GM23338 (cell line): Measurements from ENCODE around the gene ABCA4. TPM values are rescaled to one million over a fixed set of nuclear protein-coding genes. Genes with fewer than 3 reads are reported as not detected.

Source experiments
- ATAC-seq: fragments of 200-7000 bp; cut with Tn5 transposase; 3 replicates; pipeline ENCODE4 v1.9.1; 2020
- DNase-seq: peaks from one replicate; pipeline ENCODE4 v3.0.0-alpha.2; 2015; ENCODE audit warnings: low spot score
- H2AFZ ChIP-seq: fragments of 200-600 bp; sonication (generic); 2 replicates; pipeline ENCODE4 v1.8.0; 2016; ENCODE audit warnings: antibody characterized with exemption, mild to moderate bottlenecking, moderate library complexity
- H3F3A ChIP-seq: fragments of 200-600 bp; sonication (generic); replicated peaks from 2 replicates; pipeline ENCODE4 v1.8.0; 2017; ENCODE audit warnings: antibody characterized with exemption, mixed run types, low read depth
- H3K27ac ChIP-seq: fragments of 200-600 bp; sonication (generic); 2 replicates; pipeline ENCODE4 v1.6.1; 2016; ENCODE audit warnings: low read depth
- H3K27me3 ChIP-seq: fragments of 200-600 bp; sonication (generic); 2 replicates; pipeline ENCODE4 v1.8.0; 2016; ENCODE audit warnings: mild to moderate bottlenecking, mixed run types, moderate library complexity; ENCODE audit not compliant: insufficient read depth
- H3K36me3 ChIP-seq: fragments of 200-600 bp; sonication (generic); 2 replicates; pipeline ENCODE4 v1.8.0; 2016; ENCODE audit warnings: mild to moderate bottlenecking; ENCODE audit not compliant: insufficient read depth
- H3K4me1 ChIP-seq: fragments of 200-600 bp; sonication (generic); 2 replicates; pipeline ENCODE4 v1.8.0; 2016; ENCODE audit warnings: mild to moderate bottlenecking, moderate library complexity; ENCODE audit not compliant: insufficient read depth
- H3K4me2 ChIP-seq: fragments of 200-600 bp; sonication (generic); 2 replicates; pipeline ENCODE4 v1.7.1; 2017; ENCODE audit warnings: mixed run types
- H3K4me3 ChIP-seq: fragments of 200-600 bp; sonication (generic); 2 replicates; pipeline ENCODE4 v1.6.1; 2016; ENCODE audit warnings: mixed run types
- H3K79me2 ChIP-seq: fragments of 200-600 bp; sonication (generic); replicated peaks from 2 replicates; pipeline ENCODE4 v1.8.0; 2017; ENCODE audit warnings: mild to moderate bottlenecking; ENCODE audit not compliant: insufficient read depth
- H3K9me2 ChIP-seq: fragments of 200-600 bp; sonication (generic); 2 replicates; pipeline ENCODE4 v1.8.0; 2017; ENCODE audit not compliant: insufficient read depth
- H4K20me1 ChIP-seq: fragments of 200-600 bp; sonication (generic); replicated peaks from 2 replicates; pipeline ENCODE4 v1.8.0; 2017; ENCODE audit warnings: mild to moderate bottlenecking; ENCODE audit not compliant: insufficient read depth
- H3K27ac Mint-ChIP-seq: 2 replicates; pipeline ENCODE4 v1.8.0; 2020; ENCODE audit warnings: inconsistent platforms, mild to moderate bottlenecking, moderate library complexity, mixed read lengths
- H3K27me3 Mint-ChIP-seq: 3 replicates; pipeline ENCODE4 v1.8.0; 2022; ENCODE audit warnings: low read depth, mild to moderate bottlenecking, moderate library complexity, mixed read lengths, inconsistent platforms; ENCODE audit not compliant: insufficient read depth, poor library complexity
- H3K36me3 Mint-ChIP-seq: 3 replicates; pipeline ENCODE4 v1.8.0; 2021; ENCODE audit warnings: low read depth, mild to moderate bottlenecking, inconsistent platforms, moderate library complexity, mixed read lengths
- H3K4me1 Mint-ChIP-seq: 3 replicates; pipeline ENCODE4 v1.8.0; 2020; ENCODE audit warnings: mild to moderate bottlenecking, inconsistent platforms, mixed read lengths
- H3K4me3 Mint-ChIP-seq: 3 replicates; pipeline ENCODE4 v1.8.0; 2021; ENCODE audit warnings: moderate library complexity, mild to moderate bottlenecking, inconsistent platforms, mixed read lengths
- H3K9me3 Mint-ChIP-seq: 3 replicates; pipeline ENCODE4 v1.8.0; 2020; ENCODE audit warnings: moderate library complexity, mild to moderate bottlenecking, inconsistent platforms, mixed read lengths
- CREB1 ChIP-seq: fragments of 250-450 bp; sonication (Bioruptor Pico); IDR thresholded peaks from 2 replicates; pipeline ENCODE4 v1.5.0; 2020; ENCODE audit warnings: low read depth, mild to moderate bottlenecking, moderate library complexity
- EZH2 ChIP-seq: fragments of 200-600 bp; sonication (generic); IDR thresholded peaks from one replicate; pipeline ENCODE4 v1.8.0; 2017; ENCODE audit warnings: antibody characterized with exemption, mild to moderate bottlenecking, low read depth; ENCODE audit not compliant: unreplicated experiment
- EZH2phosphoT487 ChIP-seq: fragments of 200-600 bp; sonication (generic); IDR thresholded peaks from one replicate; pipeline ENCODE4 v1.8.1; 2018; ENCODE audit warnings: antibody characterized with exemption; ENCODE audit not compliant: unreplicated experiment
- JUNB ChIP-seq: IDR thresholded peaks from one replicate; pipeline ENCODE4 v1.6.1; 2016; ENCODE audit warnings: antibody characterized with exemption; ENCODE audit not compliant: unreplicated experiment
- NANOG ChIP-seq: IDR thresholded peaks from 2 replicates; pipeline ENCODE4 v1.6.1; 2016; ENCODE audit warnings: antibody characterized with exemption, borderline replicate concordance
- POLR2AphosphoS5 ChIP-seq: IDR thresholded peaks from 2 replicates; pipeline ENCODE4 v1.6.1; 2016; ENCODE audit warnings: antibody characterized with exemption, low read depth
- ZNF114 ChIP-seq: fragments of 250-450 bp; sonication (Bioruptor Pico); IDR thresholded peaks from 2 replicates; pipeline ENCODE4 v1.5.0; 2020; ENCODE audit warnings: mild to moderate bottlenecking, moderate library complexity
- ZNF331 ChIP-seq: fragments of 250-450 bp; sonication (Bioruptor Pico); IDR thresholded peaks from 2 replicates; pipeline ENCODE4 v1.5.0; 2020; ENCODE audit warnings: low read depth, mild to moderate bottlenecking, moderate library complexity
- polyA plus RNA-seq: library from polyadenylated mRNA; unstranded; fragments of >200 nt; fragmentation: Nextera tagmentation; extraction: Ambion mirVana; gene quantifications from 2 replicates; pipeline ENCODE4 v1.2.1, GENCODE V29; 2016
- total RNA-seq: library from RNA; depleted of rRNA; stranded (reverse); fragments of >200 nt; shearing (Covaris generic); gene quantifications from 2 replicates; pipeline ENCODE4 v1.2.3, GENCODE V29; 2014
- TF ChIP-seq, protein P1 (sequence below): IDR thresholded peaks from 2 replicates; pipeline ENCODE4 v1.6.1; 2016; ENCODE audit warnings: antibody characterized with exemption
- TF ChIP-seq, protein P2 (sequence below): IDR thresholded peaks from one replicate; pipeline ENCODE4 v1.6.1; 2018; ENCODE audit warnings: antibody characterized with exemption; ENCODE audit not compliant: unreplicated experiment
- TF ChIP-seq, protein P3 (sequence below), 2 experiments: fragments of 200-600 bp in 1 of 2; sonication (generic) in 1 of 2; conservative IDR thresholded peaks; 2 replicates each; pipeline versions ENCODE4 v1.5.1 to v1.6.1; 2016 to 2017; ENCODE audit warnings: antibody characterized with exemption in 2 of 2, low read depth in 2 of 2, mild to moderate bottlenecking in 2 of 2, moderate library complexity in 1 of 2
- TF ChIP-seq, protein P4 (sequence below): fragments of 250-450 bp; sonication (Bioruptor Pico); IDR thresholded peaks from 2 replicates; pipeline ENCODE4 v1.5.0; 2020; ENCODE audit warnings: mild to moderate bottlenecking, moderate library complexity

Gene ABCA4
- total and polyA plus RNA-seq, 2 experiments from 2014 or later = not detected

DNA sequence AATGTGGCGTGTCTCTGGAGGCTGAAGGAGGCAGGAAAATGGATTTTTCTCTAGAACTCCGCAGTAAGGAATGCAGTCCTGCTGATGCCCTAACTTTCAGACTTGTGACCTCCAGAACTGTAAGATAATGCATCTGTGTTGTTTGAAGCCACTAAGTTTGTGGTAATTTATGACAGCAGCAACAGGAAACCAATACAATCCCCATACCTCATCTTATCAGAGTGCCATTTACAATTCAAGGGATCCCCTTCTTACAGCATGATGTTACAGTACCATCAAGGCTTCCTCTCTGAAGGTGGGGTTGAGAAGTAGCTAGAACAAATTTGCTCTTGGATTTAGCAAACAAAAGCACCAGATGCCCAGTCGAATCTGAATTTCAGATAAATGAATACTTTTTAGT lies 21.6 kb downstream of the ABCA4 start:
- no peak overlapping the region for H3K27ac Mint-ChIP-seq
- peaks cover 2% of the 10 kb centered on the region for H3K4me1 ChIP-seq
- no peaks in the 10 kb centered on the region for H3K36me3 ChIP-seq
- no peak overlapping the region for H3K4me3 ChIP-seq
- peaks cover 7% of the 10 kb centered on the region for H3K27me3 Mint-ChIP-seq
- H3K4me1 Mint-ChIP-seq = peaks cover 25% of the 10 kb centered on the region
- no peak overlapping the region for H3K4me3 Mint-ChIP-seq
- no peak overlapping the region for H3K27ac ChIP-seq
- no peak overlapping the region for H3K4me2 ChIP-seq
- no peak overlapping the region for H2AFZ ChIP-seq
- TF ChIP-seq, protein P1, sequence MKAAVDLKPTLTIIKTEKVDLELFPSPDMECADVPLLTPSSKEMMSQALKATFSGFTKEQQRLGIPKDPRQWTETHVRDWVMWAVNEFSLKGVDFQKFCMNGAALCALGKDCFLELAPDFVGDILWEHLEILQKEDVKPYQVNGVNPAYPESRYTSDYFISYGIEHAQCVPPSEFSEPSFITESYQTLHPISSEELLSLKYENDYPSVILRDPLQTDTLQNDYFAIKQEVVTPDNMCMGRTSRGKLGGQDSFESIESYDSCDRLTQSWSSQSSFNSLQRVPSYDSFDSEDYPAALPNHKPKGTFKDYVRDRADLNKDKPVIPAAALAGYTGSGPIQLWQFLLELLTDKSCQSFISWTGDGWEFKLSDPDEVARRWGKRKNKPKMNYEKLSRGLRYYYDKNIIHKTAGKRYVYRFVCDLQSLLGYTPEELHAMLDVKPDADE = no peak
- TF ChIP-seq POLR2AphosphoS5 (no peak), ZNF331 (CRISPR knock-in tag) (no peak), EZH2 (no peak), NANOG (no peak), EZH2phosphoT487 (no peak), CREB1 (CRISPR knock-in tag) (no peak), JUNB (no peak), ZNF114 (CRISPR knock-in tag) (no peak)
- TF ChIP-seq, protein P2, sequence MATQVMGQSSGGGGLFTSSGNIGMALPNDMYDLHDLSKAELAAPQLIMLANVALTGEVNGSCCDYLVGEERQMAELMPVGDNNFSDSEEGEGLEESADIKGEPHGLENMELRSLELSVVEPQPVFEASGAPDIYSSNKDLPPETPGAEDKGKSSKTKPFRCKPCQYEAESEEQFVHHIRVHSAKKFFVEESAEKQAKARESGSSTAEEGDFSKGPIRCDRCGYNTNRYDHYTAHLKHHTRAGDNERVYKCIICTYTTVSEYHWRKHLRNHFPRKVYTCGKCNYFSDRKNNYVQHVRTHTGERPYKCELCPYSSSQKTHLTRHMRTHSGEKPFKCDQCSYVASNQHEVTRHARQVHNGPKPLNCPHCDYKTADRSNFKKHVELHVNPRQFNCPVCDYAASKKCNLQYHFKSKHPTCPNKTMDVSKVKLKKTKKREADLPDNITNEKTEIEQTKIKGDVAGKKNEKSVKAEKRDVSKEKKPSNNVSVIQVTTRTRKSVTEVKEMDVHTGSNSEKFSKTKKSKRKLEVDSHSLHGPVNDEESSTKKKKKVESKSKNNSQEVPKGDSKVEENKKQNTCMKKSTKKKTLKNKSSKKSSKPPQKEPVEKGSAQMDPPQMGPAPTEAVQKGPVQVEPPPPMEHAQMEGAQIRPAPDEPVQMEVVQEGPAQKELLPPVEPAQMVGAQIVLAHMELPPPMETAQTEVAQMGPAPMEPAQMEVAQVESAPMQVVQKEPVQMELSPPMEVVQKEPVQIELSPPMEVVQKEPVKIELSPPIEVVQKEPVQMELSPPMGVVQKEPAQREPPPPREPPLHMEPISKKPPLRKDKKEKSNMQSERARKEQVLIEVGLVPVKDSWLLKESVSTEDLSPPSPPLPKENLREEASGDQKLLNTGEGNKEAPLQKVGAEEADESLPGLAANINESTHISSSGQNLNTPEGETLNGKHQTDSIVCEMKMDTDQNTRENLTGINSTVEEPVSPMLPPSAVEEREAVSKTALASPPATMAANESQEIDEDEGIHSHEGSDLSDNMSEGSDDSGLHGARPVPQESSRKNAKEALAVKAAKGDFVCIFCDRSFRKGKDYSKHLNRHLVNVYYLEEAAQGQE = no peak
- TF ChIP-seq, protein P3, sequence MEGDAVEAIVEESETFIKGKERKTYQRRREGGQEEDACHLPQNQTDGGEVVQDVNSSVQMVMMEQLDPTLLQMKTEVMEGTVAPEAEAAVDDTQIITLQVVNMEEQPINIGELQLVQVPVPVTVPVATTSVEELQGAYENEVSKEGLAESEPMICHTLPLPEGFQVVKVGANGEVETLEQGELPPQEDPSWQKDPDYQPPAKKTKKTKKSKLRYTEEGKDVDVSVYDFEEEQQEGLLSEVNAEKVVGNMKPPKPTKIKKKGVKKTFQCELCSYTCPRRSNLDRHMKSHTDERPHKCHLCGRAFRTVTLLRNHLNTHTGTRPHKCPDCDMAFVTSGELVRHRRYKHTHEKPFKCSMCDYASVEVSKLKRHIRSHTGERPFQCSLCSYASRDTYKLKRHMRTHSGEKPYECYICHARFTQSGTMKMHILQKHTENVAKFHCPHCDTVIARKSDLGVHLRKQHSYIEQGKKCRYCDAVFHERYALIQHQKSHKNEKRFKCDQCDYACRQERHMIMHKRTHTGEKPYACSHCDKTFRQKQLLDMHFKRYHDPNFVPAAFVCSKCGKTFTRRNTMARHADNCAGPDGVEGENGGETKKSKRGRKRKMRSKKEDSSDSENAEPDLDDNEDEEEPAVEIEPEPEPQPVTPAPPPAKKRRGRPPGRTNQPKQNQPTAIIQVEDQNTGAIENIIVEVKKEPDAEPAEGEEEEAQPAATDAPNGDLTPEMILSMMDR (conservative IDR thresholded peaks at IDR 0.05; ENCODE audit: low read depth in 2 of 2) = no peak
- TF ChIP-seq, protein P4, sequence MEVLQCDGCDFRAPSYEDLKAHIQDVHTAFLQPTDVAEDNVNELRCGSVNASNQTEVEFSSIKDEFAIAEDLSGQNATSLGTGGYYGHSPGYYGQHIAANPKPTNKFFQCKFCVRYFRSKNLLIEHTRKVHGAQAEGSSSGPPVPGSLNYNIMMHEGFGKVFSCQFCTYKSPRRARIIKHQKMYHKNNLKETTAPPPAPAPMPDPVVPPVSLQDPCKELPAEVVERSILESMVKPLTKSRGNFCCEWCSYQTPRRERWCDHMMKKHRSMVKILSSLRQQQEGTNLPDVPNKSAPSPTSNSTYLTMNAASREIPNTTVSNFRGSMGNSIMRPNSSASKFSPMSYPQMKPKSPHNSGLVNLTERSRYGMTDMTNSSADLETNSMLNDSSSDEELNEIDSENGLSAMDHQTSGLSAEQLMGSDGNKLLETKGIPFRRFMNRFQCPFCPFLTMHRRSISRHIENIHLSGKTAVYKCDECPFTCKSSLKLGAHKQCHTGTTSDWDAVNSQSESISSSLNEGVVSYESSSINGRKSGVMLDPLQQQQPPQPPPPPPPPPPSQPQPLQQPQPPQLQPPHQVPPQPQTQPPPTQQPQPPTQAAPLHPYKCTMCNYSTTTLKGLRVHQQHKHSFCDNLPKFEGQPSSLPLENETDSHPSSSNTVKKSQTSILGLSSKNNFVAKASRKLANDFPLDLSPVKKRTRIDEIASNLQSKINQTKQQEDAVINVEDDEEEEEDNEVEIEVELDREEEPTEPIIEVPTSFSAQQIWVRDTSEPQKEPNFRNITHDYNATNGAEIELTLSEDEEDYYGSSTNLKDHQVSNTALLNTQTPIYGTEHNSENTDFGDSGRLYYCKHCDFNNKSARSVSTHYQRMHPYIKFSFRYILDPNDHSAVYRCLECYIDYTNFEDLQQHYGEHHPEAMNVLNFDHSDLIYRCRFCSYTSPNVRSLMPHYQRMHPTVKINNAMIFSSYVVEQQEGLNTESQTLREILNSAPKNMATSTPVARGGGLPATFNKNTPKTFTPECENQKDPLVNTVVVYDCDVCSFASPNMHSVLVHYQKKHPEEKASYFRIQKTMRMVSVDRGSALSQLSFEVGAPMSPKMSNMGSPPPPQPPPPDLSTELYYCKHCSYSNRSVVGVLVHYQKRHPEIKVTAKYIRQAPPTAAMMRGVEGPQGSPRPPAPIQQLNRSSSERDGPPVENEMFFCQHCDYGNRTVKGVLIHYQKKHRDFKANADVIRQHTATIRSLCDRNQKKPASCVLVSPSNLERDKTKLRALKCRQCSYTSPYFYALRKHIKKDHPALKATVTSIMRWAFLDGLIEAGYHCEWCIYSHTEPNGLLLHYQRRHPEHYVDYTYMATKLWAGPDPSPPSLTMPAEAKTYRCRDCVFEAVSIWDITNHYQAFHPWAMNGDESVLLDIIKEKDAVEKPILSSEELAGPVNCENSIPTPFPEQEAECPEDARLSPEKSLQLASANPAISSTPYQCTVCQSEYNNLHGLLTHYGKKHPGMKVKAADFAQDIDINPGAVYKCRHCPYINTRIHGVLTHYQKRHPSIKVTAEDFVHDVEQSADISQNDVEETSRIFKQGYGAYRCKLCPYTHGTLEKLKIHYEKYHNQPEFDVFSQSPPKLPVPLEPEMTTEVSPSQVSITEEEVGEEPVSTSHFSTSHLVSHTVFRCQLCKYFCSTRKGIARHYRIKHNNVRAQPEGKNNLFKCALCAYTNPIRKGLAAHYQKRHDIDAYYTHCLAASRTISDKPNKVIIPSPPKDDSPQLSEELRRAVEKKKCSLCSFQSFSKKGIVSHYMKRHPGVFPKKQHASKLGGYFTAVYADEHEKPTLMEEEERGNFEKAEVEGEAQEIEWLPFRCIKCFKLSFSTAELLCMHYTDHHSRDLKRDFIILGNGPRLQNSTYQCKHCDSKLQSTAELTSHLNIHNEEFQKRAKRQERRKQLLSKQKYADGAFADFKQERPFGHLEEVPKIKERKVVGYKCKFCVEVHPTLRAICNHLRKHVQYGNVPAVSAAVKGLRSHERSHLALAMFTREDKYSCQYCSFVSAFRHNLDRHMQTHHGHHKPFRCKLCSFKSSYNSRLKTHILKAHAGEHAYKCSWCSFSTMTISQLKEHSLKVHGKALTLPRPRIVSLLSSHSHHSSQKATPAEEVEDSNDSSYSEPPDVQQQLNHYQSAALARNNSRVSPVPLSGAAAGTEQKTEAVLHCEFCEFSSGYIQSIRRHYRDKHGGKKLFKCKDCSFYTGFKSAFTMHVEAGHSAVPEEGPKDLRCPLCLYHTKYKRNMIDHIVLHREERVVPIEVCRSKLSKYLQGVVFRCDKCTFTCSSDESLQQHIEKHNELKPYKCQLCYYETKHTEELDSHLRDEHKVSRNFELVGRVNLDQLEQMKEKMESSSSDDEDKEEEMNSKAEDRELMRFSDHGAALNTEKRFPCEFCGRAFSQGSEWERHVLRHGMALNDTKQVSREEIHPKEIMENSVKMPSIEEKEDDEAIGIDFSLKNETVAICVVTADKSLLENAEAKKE (CRISPR knock-in tag) = no peak
- DNase-seq (no peak), ATAC-seq (no peak)
- no peaks in the 10 kb centered on the region for H4K20me1 ChIP-seq
- no peaks in the 10 kb centered on the region for H3K79me2 ChIP-seq
- no peaks in the 10 kb centered on the region for H3K9me2 ChIP-seq
- H3K36me3 Mint-ChIP-seq = no peaks in the 10 kb centered on the region; the same call in 2 of the 3 replicates
- H3F3A ChIP-seq = no peaks in the 10 kb centered on the region
- H3K9me3 Mint-ChIP-seq = no peaks in the 10 kb centered on the region
- H3K27me3 ChIP-seq = no peaks in the 10 kb centered on the region
